Suprapubic skin (tissue), 4 donors: ENCODE data around the gene PIGO. TPM values are rescaled to one million over a fixed set of nuclear protein-coding genes. Genes with fewer than 3 reads are reported as not detected.

Source experiments
- DNase-seq, 2 donors: peaks; one replicate each; pipeline ENCODE4 v3.0.0-alpha.2; 2019; ENCODE audit warnings: low spot score in 2 of 2
- H3K27ac ChIP-seq: fragments of 200-600 bp; sonication (generic); one replicate; pipeline ENCODE4 v1.5.1; 2019
- H3K27me3 ChIP-seq: fragments of 200-600 bp; sonication (generic); one replicate; pipeline ENCODE4 v1.5.1; 2019
- H3K36me3 ChIP-seq: fragments of 200-600 bp; sonication (generic); one replicate; pipeline ENCODE4 v1.5.1; 2019
- H3K4me1 ChIP-seq: fragments of 200-600 bp; sonication (generic); one replicate; pipeline ENCODE4 v1.5.1; 2019
- H3K4me3 ChIP-seq: fragments of 200-600 bp; sonication (generic); one replicate; pipeline ENCODE4 v1.5.1; 2019; ENCODE audit warnings: mild to moderate bottlenecking
- H3K9me3 ChIP-seq: fragments of 200-600 bp; sonication (generic); one replicate; pipeline ENCODE4 v1.5.1; 2019
- CTCF ChIP-seq, 2 donors: fragments of 200-600 bp in 1 of 2; fragments of 450-650 bp in 1 of 2; sonication (generic) in 1 of 2; IDR thresholded peaks; one replicate each; pipeline ENCODE4 v1.5.1; 2016 to 2019; ENCODE audit warnings: antibody characterized with exemption in 2 of 2, mild to moderate bottlenecking in 1 of 2, moderate library complexity in 1 of 2
- EP300 ChIP-seq: sonication (generic); formaldehyde crosslinking; IDR thresholded peaks from one replicate; pipeline ENCODE4 v1.6.1; 2017; ENCODE audit warnings: antibody characterized with exemption
- POLR2A ChIP-seq, 2 donors: fragments of 450-650 bp; IDR thresholded peaks; one replicate each; pipeline ENCODE4 v1.6.1; 2017; ENCODE audit warnings: antibody characterized with exemption in 2 of 2, mild to moderate bottlenecking in 2 of 2, moderate library complexity in 2 of 2
- POLR2AphosphoS5 ChIP-seq, 3 donors: sonication (generic); formaldehyde crosslinking; IDR thresholded peaks; one replicate each; pipeline ENCODE4 v1.6.1; 2017; ENCODE audit warnings: antibody characterized with exemption in 3 of 3
- WGBS: methylation state at CpG from one replicate; pipeline ENCODE4 v1.1.5; 2018; 5-methylcytosine and 5-hydroxymethylcytosine counted together
- total RNA-seq, 4 donors: library from RNA; depleted of rRNA; stranded (reverse); fragments of >200 nt; gene quantifications; one replicate each; pipeline ENCODE4 v1.1.0, GENCODE V29; 2016

Gene PIGO
- total RNA-seq, 4 donors from 2014 or later, result 14.5 to 26.3 (median 23.1) TPM

DNA sequence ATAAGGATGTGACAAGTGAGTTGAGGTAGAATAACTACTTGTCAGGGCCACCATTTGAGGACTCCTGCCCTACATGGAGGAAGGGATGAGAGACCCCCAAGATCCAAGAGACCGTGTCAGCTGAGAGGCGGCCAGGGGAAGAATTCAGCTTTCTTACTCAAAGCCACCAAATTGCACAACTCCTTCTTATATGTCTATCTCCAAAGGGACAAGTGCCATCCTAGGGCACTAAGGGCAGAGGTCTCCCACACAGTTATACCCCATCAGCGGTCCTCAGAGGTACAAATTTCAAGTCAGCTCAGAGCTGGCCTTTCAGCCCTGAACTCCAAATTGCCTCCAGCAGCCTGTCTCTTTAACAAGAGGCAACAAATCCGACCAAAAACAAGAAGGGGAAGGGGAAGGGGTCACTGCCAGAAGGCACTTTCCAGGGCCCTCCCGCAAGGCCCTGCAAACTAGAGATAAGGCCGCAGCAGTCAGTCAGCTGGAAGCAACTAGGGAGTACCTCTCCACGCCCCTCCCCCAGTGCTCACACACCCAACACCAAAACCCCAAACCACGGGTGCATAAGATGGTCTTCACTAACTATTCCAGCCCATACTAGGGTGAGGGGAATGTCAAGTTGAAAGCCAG, 12.7 kb upstream of the PIGO start:
- Histone ChIP-seq H3K4me3 (no peak overlapping the region), H3K27me3 (no peaks in the 10 kb centered on the region), H3K9me3 (no peaks in the 10 kb centered on the region), H3K27ac (no peak overlapping the region), H3K36me3 (peaks cover 42% of the 10 kb centered on the region), H3K4me1 (peaks cover 46% of the 10 kb centered on the region)
- DNase-seq, result peak in 1 of 2 donors; percentile 76
- 72% methylated on average over 5 of the region's 8 CpGs for WGBS
- no peak for TF ChIP-seq EP300
- no peak for TF ChIP-seq POLR2A (IDR thresholded peaks at IDR 0.05)
- TF ChIP-seq POLR2AphosphoS5 (IDR thresholded peaks at IDR 0.05), result no peak
- no peak for TF ChIP-seq CTCF (IDR thresholded peaks at IDR 0.05)

DNA sequence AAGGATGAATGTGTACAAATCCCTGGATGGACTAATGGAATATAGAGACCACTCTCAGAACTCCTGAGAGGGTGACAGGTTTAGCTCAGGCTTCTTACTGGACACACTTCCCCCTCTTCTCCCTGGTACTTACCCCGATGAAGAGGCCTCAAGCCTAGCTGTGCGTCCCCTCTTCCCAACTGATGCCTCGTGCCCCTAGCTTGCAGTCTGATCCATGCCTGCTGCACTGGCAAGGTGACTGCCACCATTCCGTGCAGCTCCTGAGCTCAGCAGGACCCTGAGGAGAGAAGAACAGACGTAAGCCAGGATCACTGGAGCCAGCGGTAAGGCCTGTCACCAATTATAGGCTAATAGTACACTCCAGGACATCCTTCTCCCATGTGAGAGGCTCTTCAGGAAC, 12.1 kb upstream of the PIGO start:
- H3K9me3 ChIP-seq, result no peaks in the 10 kb centered on the region
- H3K27me3 ChIP-seq, result no peaks in the 10 kb centered on the region
- no peak overlapping the region for H3K27ac ChIP-seq
- H3K4me1 ChIP-seq, result peaks cover 44% of the 10 kb centered on the region
- TF ChIP-seq EP300 (no peak), POLR2A (IDR thresholded peaks at IDR 0.05) (no peak), POLR2AphosphoS5 (IDR thresholded peaks at IDR 0.05) (no peak), CTCF (IDR thresholded peaks at IDR 0.05) (no peak)
- no peak for DNase-seq
- H3K36me3 ChIP-seq, result peaks cover 42% of the 10 kb centered on the region
- 89% methylated on average over 6 of the region's 6 CpGs for WGBS
- H3K4me3 ChIP-seq, result no peak overlapping the region

GRCh38 chr9:35107297-35108290, 11.2 kb upstream of the PIGO start:
- Histone ChIP-seq H3K4me1 (peaks cover 39% of the 10 kb centered on the region), H3K9me3 (no peaks in the 10 kb centered on the region), H3K27ac (no peak overlapping the region), H3K4me3 (no peak overlapping the region), H3K36me3 (peaks cover 42% of the 10 kb centered on the region), H3K27me3 (no peaks in the 10 kb centered on the region)
- DNase-seq, result peak in 1 of 2 donors; percentile 78
- 37% methylated on average over 6 of the region's 18 CpGs for WGBS
- TF ChIP-seq POLR2A (IDR thresholded peaks at IDR 0.05), result no peak
- TF ChIP-seq CTCF (IDR thresholded peaks at IDR 0.05), result no peak
- TF ChIP-seq EP300, result no peak
- TF ChIP-seq POLR2AphosphoS5 (IDR thresholded peaks at IDR 0.05), result no peak

DNA sequence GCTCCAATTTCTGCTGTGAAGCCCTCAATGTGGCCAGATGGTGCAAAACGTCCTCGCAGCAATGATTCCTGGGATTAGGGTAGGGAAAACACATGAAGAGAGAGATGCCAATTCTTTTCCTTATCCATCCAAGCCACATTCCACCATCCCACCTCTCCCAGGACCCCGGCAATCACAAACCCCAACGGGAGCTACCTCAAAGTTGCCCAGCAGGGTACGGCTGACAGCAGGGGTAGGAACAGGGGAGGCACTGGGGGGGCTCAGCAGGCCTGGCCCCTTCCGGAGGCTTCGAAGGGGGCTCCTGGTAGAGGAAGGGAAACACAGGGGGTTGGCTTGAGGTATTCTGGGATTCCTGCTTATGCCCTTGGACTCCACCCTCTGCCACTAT, 9.9 kb upstream of the PIGO start:
- TF ChIP-seq POLR2AphosphoS5 (IDR thresholded peaks at IDR 0.05) (no peak), EP300 (no peak), CTCF (IDR thresholded peaks at IDR 0.05) (no peak), POLR2A (IDR thresholded peaks at IDR 0.05) (no peak)
- no peak overlapping the region for H3K4me3 ChIP-seq
- H3K4me1 ChIP-seq, result peaks cover 40% of the 10 kb centered on the region
- no peaks in the 10 kb centered on the region for H3K27me3 ChIP-seq
- H3K9me3 ChIP-seq, result no peaks in the 10 kb centered on the region
- no peak for DNase-seq
- no peak overlapping the region for H3K27ac ChIP-seq
- WGBS, result 91% methylated on average over 7 of the region's 7 CpGs
- H3K36me3 ChIP-seq, result peaks cover 44% of the 10 kb centered on the region
